ENCODE data around the gene PAGR1. TPM values are rescaled to one million over a fixed set of nuclear protein-coding genes. Genes with fewer than 3 reads are reported as not detected.

Gene PAGR1
- total and polyA plus RNA-seq, 2 of the 8 experiments (the other 6 are each of a cell fraction or from before 2014, with no cell fraction given), result 35.4 to 56.4 TPM

DNA sequence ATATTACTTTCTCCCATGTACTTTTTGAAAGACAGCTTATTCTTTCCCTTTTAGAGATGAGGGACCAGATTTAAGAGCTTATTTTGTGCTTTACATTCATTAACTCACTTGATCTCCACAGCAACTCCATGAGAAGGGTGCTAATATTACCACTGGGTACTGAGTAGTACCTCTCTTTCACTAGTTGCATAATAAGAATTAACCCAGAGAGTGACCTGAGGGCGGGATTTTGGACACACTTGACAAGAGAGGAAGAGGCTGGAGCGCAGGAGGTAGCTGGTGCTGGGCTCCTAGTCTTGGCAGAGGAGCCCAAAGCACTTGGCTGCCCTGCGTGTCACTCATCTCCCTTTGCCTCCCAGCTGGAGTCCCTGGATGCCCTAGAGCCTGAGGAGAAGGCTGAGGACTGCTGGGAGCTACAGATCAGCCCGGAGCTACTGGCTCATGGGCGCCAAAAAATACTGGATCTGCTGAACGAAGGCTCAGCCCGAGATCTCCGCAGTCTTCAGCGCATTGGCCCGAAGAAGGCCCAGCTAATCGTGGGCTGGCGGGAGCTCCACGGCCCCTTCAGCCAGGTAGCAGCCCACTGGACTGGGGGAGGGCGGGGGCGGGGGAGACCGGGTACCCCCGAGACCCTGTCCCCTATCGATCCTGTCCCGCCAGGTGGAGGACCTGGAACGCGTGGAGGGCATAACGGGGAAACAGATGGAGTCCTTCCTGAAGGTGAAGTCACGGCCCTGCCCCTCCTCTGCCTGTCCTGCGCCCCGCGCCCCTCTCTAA, 11.3 kb upstream of the PAGR1 start (continued):
- TF ChIP-seq, protein P1, sequence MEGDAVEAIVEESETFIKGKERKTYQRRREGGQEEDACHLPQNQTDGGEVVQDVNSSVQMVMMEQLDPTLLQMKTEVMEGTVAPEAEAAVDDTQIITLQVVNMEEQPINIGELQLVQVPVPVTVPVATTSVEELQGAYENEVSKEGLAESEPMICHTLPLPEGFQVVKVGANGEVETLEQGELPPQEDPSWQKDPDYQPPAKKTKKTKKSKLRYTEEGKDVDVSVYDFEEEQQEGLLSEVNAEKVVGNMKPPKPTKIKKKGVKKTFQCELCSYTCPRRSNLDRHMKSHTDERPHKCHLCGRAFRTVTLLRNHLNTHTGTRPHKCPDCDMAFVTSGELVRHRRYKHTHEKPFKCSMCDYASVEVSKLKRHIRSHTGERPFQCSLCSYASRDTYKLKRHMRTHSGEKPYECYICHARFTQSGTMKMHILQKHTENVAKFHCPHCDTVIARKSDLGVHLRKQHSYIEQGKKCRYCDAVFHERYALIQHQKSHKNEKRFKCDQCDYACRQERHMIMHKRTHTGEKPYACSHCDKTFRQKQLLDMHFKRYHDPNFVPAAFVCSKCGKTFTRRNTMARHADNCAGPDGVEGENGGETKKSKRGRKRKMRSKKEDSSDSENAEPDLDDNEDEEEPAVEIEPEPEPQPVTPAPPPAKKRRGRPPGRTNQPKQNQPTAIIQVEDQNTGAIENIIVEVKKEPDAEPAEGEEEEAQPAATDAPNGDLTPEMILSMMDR (IDR thresholded peaks at IDR 0.05; ENCODE audit: control extremely low read depth in 1 of 3, insufficient read depth in 1 of 3, low read depth in 1 of 3, low read length in 3 of 3), result no peak
- TF ChIP-seq, protein P2, sequence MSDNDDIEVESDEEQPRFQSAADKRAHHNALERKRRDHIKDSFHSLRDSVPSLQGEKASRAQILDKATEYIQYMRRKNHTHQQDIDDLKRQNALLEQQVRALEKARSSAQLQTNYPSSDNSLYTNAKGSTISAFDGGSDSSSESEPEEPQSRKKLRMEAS (IDR thresholded peaks at IDR 0.05), result no peak
- TF ChIP-seq CEBPB (IDR thresholded peaks at IDR 0.05; ENCODE audit: low read depth, low read length), result no peak
